Hematopoietic multipotent progenitor cell treated with erythropoietin and hydrocortisone succinate and interleukin-3 and kit ligand, for 6 days (in vitro differentiated cells): ENCODE results near the gene TRAPPC6A.

Experiments used
- DNase-seq: peaks from one replicate; pipeline ENCODE4 v3.0.0-alpha.2; 2015

The TRAPPC6A gene

DNA sequence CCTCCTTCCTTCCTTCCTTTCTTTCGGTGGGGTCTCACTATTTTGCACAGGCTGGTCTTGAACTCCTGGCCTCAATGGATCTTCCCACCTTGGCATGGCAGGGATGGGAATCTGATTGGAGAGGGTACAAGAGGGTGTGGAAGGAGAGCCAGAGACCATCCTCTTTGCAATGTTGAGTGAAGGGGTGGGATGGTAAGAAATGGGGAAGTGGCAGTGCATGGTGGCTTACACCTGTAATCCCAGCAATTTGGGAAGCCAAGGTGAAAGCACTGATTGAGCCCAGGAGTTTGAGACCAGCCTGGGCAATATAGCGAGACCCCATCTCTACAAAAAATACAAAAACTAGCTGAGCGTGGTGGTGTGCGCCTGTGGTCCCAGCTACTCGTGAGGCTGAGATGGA lies 6.1 kb upstream of the TRAPPC6A start:
- DNase-seq = no peak

GRCh38 chr19:45182758-45183157 lies 4.7 kb upstream of the TRAPPC6A start:
- no peak for DNase-seq

DNA sequence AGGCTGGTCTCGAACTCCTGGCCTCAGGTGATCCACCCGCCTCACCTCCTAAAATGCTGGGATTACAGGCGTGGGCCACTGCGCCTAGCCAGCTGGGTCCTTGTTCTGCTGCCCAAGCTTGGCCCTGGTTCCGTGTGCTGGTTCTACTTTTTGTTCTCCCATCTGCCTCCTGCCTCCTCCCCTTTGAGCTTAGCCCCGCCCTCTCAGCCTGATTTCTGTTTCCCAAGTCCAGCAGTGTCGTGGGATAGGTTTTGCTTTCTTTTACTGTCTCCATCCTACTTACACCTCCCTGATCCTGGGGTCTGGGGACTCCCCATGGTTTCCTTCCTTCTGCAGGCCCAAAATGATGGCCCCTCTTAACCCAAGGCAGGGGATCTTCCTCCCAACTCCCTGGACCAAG lies 2.9 kb upstream of the TRAPPC6A start:
- no peak for DNase-seq

DNA sequence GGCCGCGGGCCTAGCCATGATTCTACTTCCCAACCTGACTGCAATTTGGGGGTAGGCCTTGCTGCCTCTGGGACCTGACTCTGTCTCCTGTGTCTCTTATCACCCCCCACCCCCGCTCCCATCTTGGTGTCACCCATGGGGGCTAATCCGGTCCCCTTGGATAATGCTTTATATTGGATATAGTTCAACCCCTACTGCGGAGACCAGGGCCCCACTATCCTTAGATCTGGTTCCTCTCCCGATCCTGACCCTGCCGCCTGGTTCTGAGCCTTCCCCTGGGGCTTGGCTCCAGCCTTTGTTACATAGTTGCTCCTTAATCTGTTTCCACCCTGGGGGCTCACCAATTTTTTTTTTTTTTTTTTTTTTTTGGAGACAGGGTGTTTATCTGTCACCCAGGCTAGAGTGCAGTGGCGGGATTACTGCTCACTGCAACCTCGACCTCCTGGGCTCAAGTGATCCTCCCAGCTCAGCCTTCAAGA lies 1.9 kb upstream of the TRAPPC6A start:
- no peak for DNase-seq

GRCh38 chr19:45179072-45179891 lies 1.2 kb upstream of the TRAPPC6A start:
- DNase-seq = peak; percentile 46

DNA sequence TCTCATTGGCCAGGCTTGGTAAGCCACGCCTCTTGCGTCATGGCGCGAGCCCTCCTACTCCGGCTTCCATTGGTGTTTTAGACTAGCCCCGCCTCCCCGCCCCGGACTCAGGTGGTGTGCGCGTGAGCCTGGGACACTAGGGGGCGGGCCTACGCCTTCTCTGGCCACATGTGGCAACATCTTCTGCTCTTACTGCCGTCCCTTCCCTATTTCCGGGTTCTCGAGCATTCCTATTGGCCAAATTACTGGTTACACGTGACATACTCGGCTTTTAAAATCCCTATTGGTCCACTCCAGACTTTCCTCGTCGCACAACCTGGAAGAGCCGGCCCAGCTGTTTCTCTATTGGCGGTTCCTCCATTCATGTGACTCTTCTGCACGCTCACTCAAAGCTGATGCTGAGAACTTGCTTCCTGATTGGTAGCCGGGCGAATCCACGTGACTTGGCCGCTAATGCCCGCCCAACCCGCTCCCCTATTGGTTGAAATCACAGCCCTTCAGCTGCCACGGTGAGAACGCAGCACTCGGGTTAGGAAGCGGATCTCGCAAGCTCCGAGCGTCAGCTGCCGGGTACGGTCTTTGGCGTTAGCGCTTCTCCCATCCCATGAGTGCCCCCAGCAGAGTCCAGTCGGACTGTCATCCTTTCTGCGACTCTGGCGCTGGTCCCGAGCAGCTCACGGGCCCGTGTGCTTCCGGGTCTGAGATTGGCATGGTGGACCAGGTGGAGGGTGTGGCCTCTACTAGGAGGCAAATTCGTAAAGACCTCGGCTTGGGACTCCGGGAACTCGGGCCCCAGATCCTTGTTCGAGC lies 430 bp upstream of the TRAPPC6A start, which contains the start of gene BLOC1S3:
TSS of gene BLOC1S3 (plus strand) at position 523 of the 810 bp plus-strand sequence. CDS start 513 bp downstream, outside the sequence.
- peak; percentile 100 for DNase-seq

- DNase-seq = no peak
Observed at GRCh38 chr19:45175515-45176345, 2.3 kb downstream of the TRAPPC6A start.

GRCh38 chr19:45173816-45174215 lies 4.2 kb downstream of the TRAPPC6A start:
- DNase-seq = no peak

GRCh38 chr19:45172611-45173208 lies 5.3 kb downstream of the TRAPPC6A start:
- peak; percentile 58 for DNase-seq

DNA sequence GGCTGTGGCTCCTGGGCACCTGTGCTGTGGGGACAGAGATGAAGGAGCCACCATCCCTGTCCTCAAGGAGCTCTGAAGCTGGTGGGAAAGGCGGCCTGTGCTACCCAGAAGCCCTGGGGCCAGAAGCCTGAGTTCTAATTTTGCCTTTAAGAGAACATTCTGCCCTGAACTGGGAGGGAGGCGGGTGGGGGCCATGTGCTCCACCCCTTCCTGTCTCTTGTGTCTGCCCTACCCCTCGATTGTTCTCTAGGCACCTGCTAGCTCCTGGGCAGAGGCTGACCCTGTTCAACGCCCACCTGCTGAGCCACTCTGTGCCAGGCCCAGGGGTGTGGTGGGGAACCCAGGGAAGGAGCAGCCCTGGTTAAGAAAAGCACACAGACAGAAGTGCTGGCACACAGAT lies 5.9 kb downstream of the TRAPPC6A start:
- DNase-seq = peak; percentile 48

DNA sequence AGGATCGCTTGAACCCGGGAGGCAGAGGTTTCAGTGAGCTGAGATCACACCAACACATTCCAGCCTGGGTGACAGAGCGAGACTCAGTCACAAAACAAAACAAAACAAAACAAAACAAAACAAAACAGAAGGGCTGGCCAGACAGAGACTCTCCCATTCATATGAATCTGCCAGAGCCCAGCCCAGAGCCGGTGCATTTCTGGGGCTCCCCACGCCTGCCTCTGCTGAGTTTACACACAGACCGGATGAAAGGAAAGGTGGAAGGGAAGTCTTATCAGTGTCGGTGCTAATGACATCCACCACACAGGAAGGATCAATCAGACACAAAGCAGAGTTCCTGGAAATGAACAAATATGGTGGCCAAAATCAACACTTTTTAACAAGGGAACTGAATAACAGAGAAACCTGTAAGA lies 6.8 kb downstream of the TRAPPC6A start:
- DNase-seq = peak; percentile 56

- no peak for DNase-seq
Observed at GRCh38 chr19:45170146-45171106, 7.6 kb downstream of the TRAPPC6A start.

- no peak for DNase-seq
Observed at GRCh38 chr19:45169602-45170001, 8.4 kb downstream of the TRAPPC6A start.

GRCh38 chr19:45168767-45169351 lies 9.2 kb downstream of the TRAPPC6A start:
- DNase-seq = peak; percentile 62

- DNase-seq = no peak
Observed at GRCh38 chr19:45166723-45167252, 11.2 kb downstream of the TRAPPC6A start.

DNA sequence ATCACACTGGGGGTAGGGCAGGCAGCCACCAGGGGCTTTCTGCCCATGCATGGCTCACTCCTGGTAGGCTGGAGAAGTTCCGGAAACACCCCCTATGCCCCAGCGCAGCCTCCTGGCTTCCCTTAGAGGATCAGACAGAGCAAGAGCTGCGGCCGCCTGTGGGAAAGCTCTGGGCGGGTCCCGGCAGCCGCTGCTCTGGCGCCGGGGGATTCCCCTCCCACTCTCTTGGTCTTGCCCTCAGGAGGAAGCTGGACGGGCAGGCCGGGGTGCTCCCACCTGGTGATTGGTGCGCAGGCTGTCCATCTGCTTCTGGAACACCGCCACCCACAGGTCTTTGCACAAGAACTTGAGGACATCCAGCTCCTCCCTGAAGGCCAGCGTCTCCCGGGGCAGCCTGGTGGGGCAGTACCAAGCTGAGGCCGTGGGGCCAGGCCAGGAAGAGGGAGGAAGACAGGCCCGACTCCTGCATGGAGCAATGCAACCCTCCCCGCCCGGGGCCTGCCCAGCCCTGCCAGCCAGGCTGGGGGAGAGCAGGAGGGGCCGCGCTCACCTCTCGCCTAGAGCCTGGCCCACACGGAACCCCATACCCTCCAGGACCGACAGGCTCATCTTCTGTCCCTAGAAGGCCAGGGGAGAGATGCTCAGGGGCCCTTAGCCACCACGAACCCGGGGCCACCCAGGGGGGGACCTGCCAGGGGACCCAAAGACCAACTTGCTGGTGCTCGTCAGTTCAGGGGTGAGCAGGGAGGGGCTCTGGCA lies 13.3 kb downstream of the TRAPPC6A start:
- peak; percentile 73 for DNase-seq

DNA sequence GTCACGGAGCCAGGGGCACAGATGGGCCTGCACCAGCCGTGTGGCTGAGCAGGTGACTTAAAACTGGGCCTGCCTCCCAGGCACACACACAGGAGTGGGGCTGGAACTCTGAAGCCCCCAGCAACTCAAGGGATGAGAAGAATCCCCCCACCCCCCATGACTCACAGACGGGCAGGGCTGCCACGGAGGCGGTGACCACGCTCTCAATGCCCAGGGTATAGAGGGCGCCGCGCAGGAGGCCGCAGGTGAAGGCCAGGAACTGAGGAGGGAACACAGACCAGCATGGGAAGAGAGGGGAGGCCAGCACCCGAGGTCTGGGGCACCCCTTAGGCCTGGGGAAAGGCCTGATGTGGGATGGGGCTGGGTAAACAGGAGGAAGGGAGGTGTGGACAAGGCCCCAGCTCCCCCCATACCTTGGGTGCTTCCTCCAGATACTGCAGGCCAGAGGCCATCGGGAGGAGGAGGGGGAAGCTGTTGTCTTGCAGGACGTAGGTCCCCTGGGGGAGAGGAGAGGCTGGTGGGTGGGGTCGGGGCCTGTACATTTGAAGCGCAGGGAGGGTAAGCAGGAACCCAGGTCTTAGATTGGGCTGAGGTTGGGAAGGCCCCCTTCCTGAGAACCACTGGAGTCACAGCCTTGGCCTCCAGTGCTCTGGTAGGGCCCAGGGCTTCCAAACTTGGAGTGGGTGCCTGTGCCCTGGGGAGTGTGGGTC lies 14.1 kb downstream of the TRAPPC6A start:
- no peak for DNase-seq

DNA sequence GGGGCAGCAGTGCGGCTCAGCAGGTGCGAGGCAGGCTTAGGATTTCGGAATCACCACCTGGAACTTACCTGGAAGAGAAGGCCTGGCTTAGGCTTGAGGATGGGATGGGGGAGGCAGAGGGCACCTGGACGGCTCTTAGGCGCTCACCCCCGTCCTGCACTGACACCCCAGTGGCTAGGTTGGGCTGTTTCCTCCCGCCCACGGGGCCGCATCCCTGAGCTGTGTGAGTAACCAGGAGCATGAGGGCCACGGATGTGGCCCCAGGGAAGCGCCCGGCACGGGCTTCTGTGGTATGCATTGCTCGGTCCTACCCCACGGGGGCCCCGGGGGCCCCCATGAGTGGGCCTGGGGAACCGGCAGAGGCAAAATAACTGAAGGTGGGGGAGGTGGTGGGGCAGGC lies 14.9 kb downstream of the TRAPPC6A start:
- DNase-seq = no peak

DNA sequence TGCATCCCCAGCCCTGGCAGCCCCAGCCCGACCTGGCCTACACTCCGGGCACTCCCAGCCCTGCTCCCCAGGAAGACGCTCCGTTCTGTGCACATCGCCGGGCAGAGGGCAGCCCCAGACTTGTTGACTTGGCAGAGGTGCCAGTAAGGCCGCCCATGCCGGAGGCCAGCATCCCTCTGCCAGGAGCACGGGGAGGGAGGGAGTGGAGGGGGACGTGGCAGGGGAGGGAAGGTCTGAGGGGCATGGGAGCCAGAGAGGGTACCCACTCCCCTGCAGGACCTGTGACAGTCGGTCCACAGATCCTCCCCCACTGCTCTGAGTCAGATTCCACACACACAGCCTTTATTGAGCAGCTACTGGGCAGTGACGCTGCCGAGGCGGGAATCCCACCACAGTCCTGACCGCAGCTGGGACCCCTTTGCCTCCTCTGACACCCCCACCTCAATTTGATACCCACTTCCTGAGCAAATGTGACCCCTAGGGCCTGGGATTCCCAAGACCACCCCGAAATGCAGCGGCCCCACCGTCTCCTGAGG lies 15.4 kb downstream of the TRAPPC6A start:
- DNase-seq = no peak
